ENCODE results near the gene LOXHD1.

GRCh38 chr18:46531482-46531881 lies 125.5 kb downstream of the LOXHD1 start:
- no peak for TF ChIP-seq ELF4 (IDR thresholded peaks at IDR 0.05)
- TF ChIP-seq FOXA1 (IDR thresholded peaks at IDR 0.05) = no peak
- TF ChIP-seq SUZ12 (IDR thresholded peaks at IDR 0.05) = no peak
- TF ChIP-seq ZNF384 (IDR thresholded peaks at IDR 0.05) = no peak

Measured in HEK293T (cell line).